Fibroblast of lung (primary cell): ENCODE data around the gene OR6N1. TPM values are rescaled to one million over a fixed set of nuclear protein-coding genes. Genes with fewer than 3 reads are reported as not detected.

Source experiments
- DNase-seq, 2 donors: peaks; one replicate each; pipeline versions ENCODE4 v3.0.0 to v3.0.0-alpha.2; 2010; ENCODE audit warnings: low read depth in 2 of 2
- H2AFZ ChIP-seq: 2 replicates; pipeline ENCODE4 v1.5.1; 2012; ENCODE audit warnings: low read length, control low read depth, inconsistent platforms
- H3K27ac ChIP-seq: 2 replicates; pipeline ENCODE4 v1.5.1; 2011; ENCODE audit warnings: low read length, control low read depth; ENCODE audit not compliant: insufficient read depth
- H3K27me3 ChIP-seq: 2 replicates; pipeline ENCODE4 v1.5.1; 2011; ENCODE audit warnings: mild to moderate bottlenecking, low read length; ENCODE audit not compliant: control insufficient read depth, insufficient read depth
- H3K36me3 ChIP-seq: 2 replicates; pipeline ENCODE4 v1.5.1; 2011; ENCODE audit warnings: low read length; ENCODE audit not compliant: control insufficient read depth, insufficient read depth
- H3K4me1 ChIP-seq: 2 replicates; pipeline ENCODE4 v1.5.1; 2011; ENCODE audit warnings: low read length; ENCODE audit not compliant: control insufficient read depth, insufficient read depth; ENCODE audit errors: extremely low read depth
- H3K4me2 ChIP-seq: 2 replicates; pipeline ENCODE4 v1.5.1; 2011; ENCODE audit warnings: low read length, control low read depth; ENCODE audit not compliant: insufficient read depth; ENCODE audit errors: extremely low read depth
- H3K4me3 ChIP-seq, 4 experiments: fragments of 200-600 bp in 1 of 4; sonication (generic) in 1 of 4; replicated peaks in 1 of 4; 2 replicates each; pipeline ENCODE4 v1.5.1; 2011 to 2016; ENCODE audit warnings: low read length in 4 of 4, low read depth in 3 of 4, mild to moderate bottlenecking in 3 of 4, control low read depth in 2 of 4, inconsistent platforms in 1 of 4, mixed read lengths in 1 of 4; ENCODE audit not compliant: insufficient read depth in 1 of 4; ENCODE audit errors: control extremely low read depth in 1 of 4
- H3K79me2 ChIP-seq: 2 replicates; pipeline ENCODE4 v1.5.1; 2012; ENCODE audit warnings: mild to moderate bottlenecking, low read length, inconsistent platforms; ENCODE audit not compliant: control insufficient read depth, insufficient read depth
- H3K9ac ChIP-seq: 2 replicates; pipeline ENCODE4 v1.5.1; 2011; ENCODE audit warnings: mild to moderate bottlenecking, low read length, control low read depth; ENCODE audit not compliant: insufficient read depth
- H3K9me3 ChIP-seq: 2 replicates; pipeline ENCODE4 v1.5.1; 2012; ENCODE audit warnings: low read depth, low read length; ENCODE audit not compliant: control insufficient read depth, insufficient read depth
- H4K20me1 ChIP-seq: 2 replicates; pipeline ENCODE4 v1.5.1; 2011; ENCODE audit warnings: low read length; ENCODE audit not compliant: control insufficient read depth, insufficient read depth; ENCODE audit errors: extremely low read depth
- CTCF ChIP-seq, 2 donors: IDR thresholded peaks in 1 of 2; conservative IDR thresholded peaks in 1 of 2; 1 replicate in 1 of 2; 2 replicates in 1 of 2; pipeline ENCODE4 v1.5.1; 2011 to 2012; ENCODE audit warnings: low read length in 2 of 2, control low read depth in 1 of 2, inconsistent platforms in 1 of 2, low read depth in 1 of 2, mild to moderate bottlenecking in 1 of 2
- EZH2 ChIP-seq: IDR thresholded peaks from 2 replicates; pipeline ENCODE4 v1.5.1; 2012; ENCODE audit warnings: low read length, control low read depth, mild to moderate bottlenecking; ENCODE audit errors: missing control alignments
- polyA plus RNA-seq, 2 donors: library from polyadenylated mRNA; depleted of rRNA in 1 of 2; stranded (reverse) in 1 of 2; unstranded in 1 of 2; fragments of >200 nt; gene quantifications; 2 replicates each; pipeline ENCODE4 v1.2.1, GENCODE V29; 2011 to 2012; ENCODE audit warnings: missing spikeins in 1 of 2
- total RNA-seq: library from RNA; depleted of rRNA; stranded (reverse); fragments of >200 nt; gene quantifications from 2 replicates; pipeline ENCODE4 v1.2.1, GENCODE V29; 2014

Gene OR6N1
- total and polyA plus RNA-seq, 2 donors (not counting 1 experiment from before 2014, with no cell fraction given), result not detected

DNA sequence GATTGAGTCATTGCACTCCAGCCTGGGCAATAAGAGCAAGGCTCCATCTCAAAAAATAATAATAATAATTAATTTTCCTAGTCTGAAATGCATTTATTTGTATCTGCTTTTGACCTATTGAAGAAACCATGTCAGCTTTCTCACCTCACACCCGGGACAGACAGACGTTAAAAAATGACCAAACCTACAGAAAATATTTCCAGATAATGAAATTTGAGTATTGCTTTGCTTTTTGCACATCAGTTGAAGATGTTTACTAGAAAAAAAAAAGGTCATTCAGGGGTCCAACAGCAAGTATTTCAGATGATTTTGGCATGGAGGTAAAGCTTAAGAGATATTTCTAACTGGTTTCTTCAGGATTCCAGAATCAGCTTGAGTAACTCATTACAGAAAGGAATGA is 17.6 kb downstream of the OR6N1 start, which contains the start of gene OR6K6:
Gene OR6K6 (plus strand): TSS at position 301 of the 400 bp plus-strand sequence. CDS start 168 bp downstream, outside the sequence.
- Histone ChIP-seq H3K36me3 (no peaks in the 10 kb centered on the region), H3K9me3 (no peaks in the 10 kb centered on the region), H3K4me3 (no peak within 1 kb of the TSS), H4K20me1 (no peaks in the 10 kb centered on the region), H3K4me1 (no peaks in the 10 kb centered on the region), H3K9ac (no peak within 1 kb of the TSS), H3K79me2 (no peaks in the 10 kb centered on the region), H3K4me2 (no peak within 1 kb of the TSS), H3K27ac (no peak within 1 kb of the TSS), H2AFZ (no peak within 1 kb of the TSS), H3K27me3 (no peaks in the 10 kb centered on the region)
- TF ChIP-seq EZH2 (no peak), CTCF (conservative IDR thresholded peaks at IDR 0.05 in 1 of 2, IDR thresholded peaks at IDR 0.05 in 1 of 2; ENCODE audit: low read depth in 1 of 2, low read length in 2 of 2) (no peak)
- no peak for DNase-seq

GRCh38 chr1:158752155-158752712 is 19.8 kb downstream of the OR6N1 start:
- Histone ChIP-seq H3K4me2 (no peak overlapping the region), H2AFZ (no peak overlapping the region), H3K4me1 (no peaks in the 10 kb centered on the region), H3K4me3 (no peak overlapping the region), H3K9ac (no peak overlapping the region), H3K79me2 (no peaks in the 10 kb centered on the region), H3K36me3 (no peaks in the 10 kb centered on the region), H3K9me3 (no peaks in the 10 kb centered on the region), H3K27me3 (no peaks in the 10 kb centered on the region), H4K20me1 (no peaks in the 10 kb centered on the region), H3K27ac (no peak overlapping the region)
- no peak for TF ChIP-seq CTCF (conservative IDR thresholded peaks at IDR 0.05 in 1 of 2, IDR thresholded peaks at IDR 0.05 in 1 of 2; ENCODE audit: low read depth in 1 of 2, low read length in 2 of 2)
- TF ChIP-seq EZH2, result no peak
- DNase-seq, result no peak

GRCh38 chr1:158735848-158736247 is 36.1 kb downstream of the OR6N1 start:
- Histone ChIP-seq H3K36me3 (no peaks in the 10 kb centered on the region), H3K4me2 (no peak overlapping the region), H3K9ac (no peak overlapping the region), H3K9me3 (no peaks in the 10 kb centered on the region), H3K4me1 (no peaks in the 10 kb centered on the region), H4K20me1 (no peaks in the 10 kb centered on the region), H2AFZ (no peak overlapping the region), H3K27ac (no peak overlapping the region), H3K79me2 (no peaks in the 10 kb centered on the region), H3K27me3 (no peaks in the 10 kb centered on the region), H3K4me3 (no peak overlapping the region)
- no peak for TF ChIP-seq CTCF (conservative IDR thresholded peaks at IDR 0.05 in 1 of 2, IDR thresholded peaks at IDR 0.05 in 1 of 2; ENCODE audit: low read depth in 1 of 2, low read length in 2 of 2)
- DNase-seq, result no peak
